NCI-H748 (cell line): ENCODE data around the gene PTPRE.

ENCODE experiments used
- DNase-seq: peaks from one replicate; lab custom pipeline; 2025; ENCODE audit not compliant: unreplicated experiment; lab: John Stamatoyannopoulos, UW

PTPRE gene

GRCh38 chr10:127949831-127950230 is 42.9 kb downstream of the PTPRE start:
- no peak for DNase-seq

GRCh38 chr10:127951861-127952574 is 45.1 kb downstream of the PTPRE start:
- no peak for DNase-seq

- no peak for DNase-seq
Observed at GRCh38 chr10:127952575-127952869, 45.6 kb downstream of the PTPRE start.

GRCh38 chr10:127952918-127953317 is 46.0 kb downstream of the PTPRE start:
- no peak for DNase-seq

GRCh38 chr10:127953876-127954275 is 47.0 kb downstream of the PTPRE start:
- DNase-seq: no peak

- DNase-seq: no peak
Observed at GRCh38 chr10:127959428-127959827, 52.5 kb downstream of the PTPRE start.

- no peak for DNase-seq
Observed at GRCh38 chr10:127961071-127961470, 54.2 kb downstream of the PTPRE start.

GRCh38 chr10:127962205-127962604 is 55.3 kb downstream of the PTPRE start:
- no peak for DNase-seq

GRCh38 chr10:127963136-127963535 is 56.2 kb downstream of the PTPRE start:
- no peak for DNase-seq

GRCh38 chr10:127964621-127965020 is 57.7 kb downstream of the PTPRE start:
- DNase-seq: no peak

- no peak for DNase-seq
Observed at GRCh38 chr10:127966875-127967274, 60.0 kb downstream of the PTPRE start.

- peak; percentile 15 for DNase-seq
Observed at GRCh38 chr10:127968027-127968441, 61.1 kb downstream of the PTPRE start.

- no peak for DNase-seq
Observed at GRCh38 chr10:127968659-127969058, 61.8 kb downstream of the PTPRE start.

- DNase-seq: no peak
Observed at GRCh38 chr10:127971101-127971946, 64.4 kb downstream of the PTPRE start.

- no peak for DNase-seq
Observed at GRCh38 chr10:127971963-127972615, 65.2 kb downstream of the PTPRE start.

GRCh38 chr10:127972751-127973357 is 66.0 kb downstream of the PTPRE start:
- no peak for DNase-seq

GRCh38 chr10:127973791-127974311 is 66.9 kb downstream of the PTPRE start:
- peak; percentile 24 for DNase-seq

GRCh38 chr10:127974911-127975310 is 68.0 kb downstream of the PTPRE start:
- no peak for DNase-seq

GRCh38 chr10:127976286-127976685 is 69.4 kb downstream of the PTPRE start:
- DNase-seq: no peak

GRCh38 chr10:127976701-127977356 is 69.9 kb downstream of the PTPRE start:
- no peak for DNase-seq
